ENCODE measurements around the gene MCM3. TPM values are rescaled to one million over a fixed set of nuclear protein-coding genes. Genes with fewer than 3 reads are reported as not detected.

MCM3 gene
- total RNA-seq (2022; extraction: Qiagen RNA extraction; ENCODE audit: low read depth), result 78.2 to 89.6 TPM (median 85.7 TPM) in 5 replicates

DNA sequence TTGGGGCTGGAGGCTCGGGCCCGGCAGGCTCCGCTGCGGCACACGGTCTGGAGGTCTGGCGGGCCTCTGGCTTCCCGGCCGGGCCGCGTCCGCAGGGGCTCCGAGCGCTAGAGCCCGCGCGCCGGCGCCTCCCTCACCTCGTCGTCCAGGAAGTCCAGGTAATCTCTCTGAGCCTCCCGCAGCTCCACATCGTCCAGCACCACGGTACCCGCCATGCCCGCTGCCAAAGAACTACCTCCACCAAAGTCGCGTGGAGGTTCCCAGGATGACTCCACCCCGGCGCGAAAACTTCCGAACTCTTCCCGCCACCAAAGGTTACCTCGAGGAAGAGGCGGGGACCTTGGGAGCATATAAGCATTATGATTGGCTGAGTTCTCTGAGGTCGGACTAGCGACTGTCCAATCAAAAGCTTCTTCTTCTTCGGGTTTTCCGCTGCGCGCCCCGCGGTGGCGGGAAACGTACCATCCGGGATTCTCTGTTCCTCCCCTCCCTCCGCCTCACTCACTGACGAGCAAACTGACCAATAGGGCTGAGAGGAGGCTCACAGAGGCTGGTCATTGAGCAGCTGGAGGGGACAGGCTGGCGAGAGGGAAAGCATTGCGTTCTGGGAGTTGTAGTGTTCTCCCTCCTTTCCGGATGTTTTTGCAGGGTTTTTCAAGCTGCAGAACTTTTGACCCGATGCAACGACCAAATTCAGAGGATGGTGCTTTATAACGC is at the start of gene MCM3:
Gene MCM3, minus strand, starts transcription at position 283 of the 717 bp plus-strand sequence. Its CDS starts 68 bp downstream, at position 215.

DNA sequence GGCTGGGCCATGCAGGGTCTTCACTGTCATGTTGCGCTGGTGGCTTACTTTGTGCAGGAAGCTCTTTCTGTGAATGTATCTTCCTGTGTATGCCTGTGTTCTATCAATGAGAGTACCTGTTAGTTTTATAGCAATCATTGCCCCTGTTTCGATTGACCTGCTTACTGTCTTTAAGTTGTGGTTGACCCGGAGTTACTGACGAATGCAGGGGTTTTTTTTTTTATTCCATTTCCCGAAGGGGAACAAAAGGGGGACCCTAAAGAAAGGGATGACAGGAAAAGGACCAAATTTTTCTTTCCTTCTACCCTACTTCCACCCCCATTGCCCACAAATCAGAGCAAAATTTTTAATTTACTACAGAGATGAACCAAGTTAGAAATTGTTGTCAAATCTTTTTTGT is 40.1 kb downstream of the MCM3 start, which contains the start of gene IL17F:
Gene IL17F, minus strand, starts transcription at position 101 of the 400 bp plus-strand sequence. Its CDS starts 71 bp downstream, at position 30.

Other genes with a start within 250 kb of the MCM3 start
- gene PKHD1, start 197.1 kb downstream of the MCM3 start, total RNA-seq (2022; extraction: Qiagen RNA extraction; ENCODE audit: low read depth), result not detected in 5 replicates
- not detected in 5 replicates for gene IL17A, start 98.4 kb downstream of the MCM3 start, total RNA-seq (2022; extraction: Qiagen RNA extraction; ENCODE audit: low read depth)
- not detected in 5 replicates for gene IL17F, start 40.2 kb downstream of the MCM3 start, total RNA-seq (2022; extraction: Qiagen RNA extraction; ENCODE audit: low read depth)
- gene PAQR8, start 77.4 kb upstream of the MCM3 start, total RNA-seq (2022; extraction: Qiagen RNA extraction; ENCODE audit: low read depth), result 0.63 to 1.0 TPM (median 0.92 TPM) in 5 replicates
- 10.7 to 15.5 TPM (median 13.0 TPM) in 5 replicates for gene EFHC1, start 135.6 kb upstream of the MCM3 start, total RNA-seq (2022; extraction: Qiagen RNA extraction; ENCODE audit: low read depth)